HepG2 (cell line): ENCODE results near the gene GCM1. TPM values are rescaled to one million over a fixed set of nuclear protein-coding genes. Genes with fewer than 3 reads are reported as not detected.
A peak's percentile ranks its signal among the peaks of the same experiment; 100 is the strongest.

Source experiments
- ATF4 ChIP-seq, 2 experiments: fragments of 450-650 bp in 1 of 2; sonication (generic) in 1 of 2; formaldehyde crosslinking; IDR thresholded peaks; 2 replicates each; pipeline versions ENCODE4 v1.5.0 to v1.8.0; 2020 to 2022; ENCODE audit warnings: mild to moderate bottlenecking in 1 of 2, missing genetic modification reagents in 1 of 2
- ATF7-NPFF ChIP-seq: sonication (generic); formaldehyde crosslinking; IDR thresholded peaks from 2 replicates; pipeline ENCODE4 v1.8.1; 2023; ENCODE audit warnings: mild to moderate bottlenecking, low read depth, missing genetic modification reagents, moderate library complexity
- ELF3 ChIP-seq: IDR thresholded peaks from 2 replicates; pipeline ENCODE4 v1.6.1; 2016; ENCODE audit warnings: missing genetic modification reagents, missing compliant biosample characterization
- LBX2 ChIP-seq: sonication (generic); formaldehyde crosslinking; IDR thresholded peaks from 2 replicates; pipeline ENCODE4 v1.5.0; 2020; ENCODE audit warnings: missing genetic modification reagents, mild to moderate bottlenecking, borderline replicate concordance
- NFYB ChIP-seq: sonication (generic); formaldehyde crosslinking; IDR thresholded peaks from 2 replicates; pipeline ENCODE4 v1.4.0; 2020; ENCODE audit warnings: missing genetic modification reagents
- RBM22 ChIP-seq: fragments of 200-400 bp; formaldehyde crosslinking; optimal IDR thresholded peaks from 2 replicates; pipeline ENCODE3; 2017; ENCODE audit warnings: mild to moderate bottlenecking, low read length, moderate library complexity
- RFXANK ChIP-seq: IDR thresholded peaks from 2 replicates; pipeline ENCODE4 v1.6.1; 2016
- TEAD3 ChIP-seq: optimal IDR thresholded peaks from 2 replicates; pipeline ENCODE3; 2016; ENCODE audit warnings: borderline replicate concordance
- TFDP2 ChIP-seq: sonication (generic); formaldehyde crosslinking; IDR thresholded peaks from 2 replicates; pipeline ENCODE4 v1.4.0; 2020; ENCODE audit warnings: missing genetic modification reagents
- USF2 ChIP-seq, 2 experiments: sonication (generic) in 1 of 2; formaldehyde crosslinking in 1 of 2; IDR thresholded peaks; 2 replicates each; pipeline versions ENCODE4 v1.5.1 to v1.6.1; 2011 to 2020; ENCODE audit warnings: borderline replicate concordance in 1 of 2, low read depth in 1 of 2, low read length in 1 of 2, mild to moderate bottlenecking in 1 of 2, missing genetic modification reagents in 1 of 2, moderate library complexity in 1 of 2
- ZNF367 ChIP-seq: sonication (generic); formaldehyde crosslinking; IDR thresholded peaks from 2 replicates; pipeline ENCODE4 v1.4.0; 2020; ENCODE audit warnings: missing genetic modification reagents, borderline replicate concordance
- ZNF503 ChIP-seq: sonication (generic); formaldehyde crosslinking; IDR thresholded peaks from 2 replicates; pipeline ENCODE4 v1.4.0; 2020; ENCODE audit warnings: missing genetic modification reagents
- ZNF639 ChIP-seq: conservative IDR thresholded peaks from 2 replicates; pipeline ENCODE4 v1.6.1; 2018; ENCODE audit warnings: missing genetic modification reagents
- ZNF660 ChIP-seq: sonication (generic); formaldehyde crosslinking; IDR thresholded peaks from 2 replicates; pipeline ENCODE4 v1.5.1; 2020; ENCODE audit warnings: mild to moderate bottlenecking, low read depth, missing genetic modification reagents, borderline replicate concordance
- ZNF800 ChIP-seq: sonication (generic); formaldehyde crosslinking; IDR thresholded peaks from 2 replicates; pipeline ENCODE4 v1.4.0; 2020; ENCODE audit warnings: missing genetic modification reagents
- ZSCAN30 ChIP-seq: sonication (generic); formaldehyde crosslinking; IDR thresholded peaks from 2 replicates; pipeline ENCODE4 v1.5.0; 2020; ENCODE audit warnings: mild to moderate bottlenecking, missing genetic modification reagents
- polyA plus RNA-seq, 8 experiments: library from polyadenylated mRNA; depleted of rRNA in 3 of 8; stranded (reverse) in 7 of 8; unstranded in 1 of 8; fragments of >200 nt; fragmentation: Illumina TruSeq in 4 of 8; extraction: Trizol in 4 of 8; gene quantifications; 2 replicates each; pipeline versions ENCODE4 v1.2.1 to v1.2.3, GENCODE V29; 2011 to 2016; ENCODE audit warnings: low read depth in 4 of 8, missing spikeins in 1 of 8, mixed read lengths in 1 of 8; ENCODE audit not compliant: insufficient read depth in 1 of 8
- total RNA-seq, 5 experiments: library from RNA; depleted of rRNA; stranded (reverse); fragments of >200 nt; fragmentation: Illumina TruSeq; extraction: Trizol; gene quantifications; 2 replicates each; pipeline ENCODE4 v1.2.3, GENCODE V29; 2016; ENCODE audit warnings: low read depth in 1 of 5

GCM1 gene
- total and polyA plus RNA-seq, 2 of the 13 experiments (the other 11 are each of a cell fraction or from before 2014, with no cell fraction given) = 0.04 to 0.13 TPM

GRCh38 chr6:53171605-53172467 lies 23.2 kb upstream of the GCM1 start (continued):
- TF ChIP-seq ZSCAN30 (CRISPR knock-in tag) = no peak
- 0 out of 2 replicates have a peak, but pooled peaks have one; percentile 34 for TF ChIP-seq ELF3
- TF ChIP-seq RFXANK (CRISPR knock-in tag) = 0 out of 2 replicates have a peak, but pooled peaks have one; percentile 51
- peak; percentile 75 for TF ChIP-seq TEAD3 (CRISPR knock-in tag)
- TF ChIP-seq USF2 (IDR thresholded peaks at IDR 0.05; ENCODE audit: low read depth, low read length) = no peak
- TF ChIP-seq USF2 (CRISPR knock-in tag; IDR thresholded peaks at IDR 0.05; ENCODE audit: borderline replicate concordance) = no peak
- TF ChIP-seq LBX2 (CRISPR knock-in tag) = no peak; the same call in 1 of the 2 replicates
- no peak for TF ChIP-seq ZNF639 (CRISPR knock-in tag)
- no peak for TF ChIP-seq RBM22
- TF ChIP-seq ZNF800 (CRISPR knock-in tag) = no peak
- TF ChIP-seq ZNF367 = no peak
- TF ChIP-seq ZNF660 (CRISPR knock-in tag) = no peak
- no peak for TF ChIP-seq ATF4 (CRISPR knock-in tag; IDR thresholded peaks at IDR 0.05)
- no peak for TF ChIP-seq ZNF503 (CRISPR knock-in tag)
- peak; percentile 56; the same call in 1 of the 2 replicates for TF ChIP-seq ATF7-NPFF (CRISPR knock-in tag)
- TF ChIP-seq TFDP2 (CRISPR knock-in tag) = no peak
- TF ChIP-seq NFYB = no peak
